Skeletal muscle tissue (tissue), 4 donors: ENCODE results near the gene RAB4A. TPM values are rescaled to one million over a fixed set of nuclear protein-coding genes. Genes with fewer than 3 reads are reported as not detected.

Experiments
- H3K27ac ChIP-seq: one replicate; pipeline ENCODE4 v1.7.0; 2013; ENCODE audit warnings: mild to moderate bottlenecking, low read depth, low read length, inconsistent platforms
- H3K27me3 ChIP-seq, 3 donors: one replicate each; pipeline ENCODE4 v1.7.0; 2013; ENCODE audit warnings: low read length in 3 of 3; ENCODE audit not compliant: control insufficient read depth in 3 of 3, insufficient read depth in 3 of 3
- H3K36me3 ChIP-seq, 3 donors: one replicate each; pipeline ENCODE4 v1.7.0; 2013; ENCODE audit warnings: low read length in 3 of 3; ENCODE audit not compliant: control insufficient read depth in 3 of 3, insufficient read depth in 3 of 3
- H3K4me1 ChIP-seq, 3 donors: one replicate each; pipeline ENCODE4 v1.7.0; 2013; ENCODE audit warnings: low read length in 3 of 3, mild to moderate bottlenecking in 3 of 3; ENCODE audit not compliant: control insufficient read depth in 3 of 3, insufficient read depth in 3 of 3
- H3K4me3 ChIP-seq, 3 donors: one replicate each; pipeline ENCODE4 v1.7.0; 2013; ENCODE audit warnings: low read length in 3 of 3
- H3K9ac ChIP-seq, 3 donors: one replicate each; pipeline ENCODE4 v1.7.0; 2013; ENCODE audit warnings: low read length in 3 of 3, mild to moderate bottlenecking in 3 of 3, moderate library complexity in 2 of 3, low read depth in 1 of 3
- H3K9me3 ChIP-seq, 3 donors: one replicate each; pipeline ENCODE4 v1.7.0; 2013; ENCODE audit warnings: low read length in 3 of 3; ENCODE audit not compliant: control insufficient read depth in 3 of 3
- total RNA-seq: library from RNA; depleted of rRNA; stranded (reverse); fragments of >200 nt; gene quantifications from one replicate; pipeline ENCODE4 v1.2.3, GENCODE V29; 2014
- donor health status: Osteomylitis.

The RAB4A gene
- total RNA-seq, 1 donor from 2014 or later: 25.1 TPM

GRCh38 chr1:229342656-229343569 lies 72.0 kb downstream of the RAB4A start, which contains the start of gene CCSAP:
TSS of gene CCSAP (minus strand) at chr1:229343047. CDS start at chr1:229342465, 582 bp downstream.
- H3K27ac ChIP-seq: peak within 1 kb of the TSS; percentile 69
- peak within 1 kb of the TSS; percentile 70 to 87 (median 84) for H3K4me3 ChIP-seq
- no peaks in the 10 kb centered on the region for H3K36me3 ChIP-seq
- H3K9ac ChIP-seq: peak within 1 kb of the TSS; percentile 78 to 88 (median 79)
- H3K4me1 ChIP-seq: peaks cover 8 to 12% (median 12%) of the 10 kb centered on the region in 3 donors
- no peaks in the 10 kb centered on the region for H3K27me3 ChIP-seq
- H3K9me3 ChIP-seq: no peaks in the 10 kb centered on the region

- H3K27ac ChIP-seq: no peak overlapping the region
- no peaks in the 10 kb centered on the region for H3K36me3 ChIP-seq
- H3K4me3 ChIP-seq: no peak overlapping the region
- no peak overlapping the region for H3K9ac ChIP-seq
- no peaks in the 10 kb centered on the region for H3K9me3 ChIP-seq
- peaks cover 8 to 12% (median 12%) of the 10 kb centered on the region in 3 donors for H3K4me1 ChIP-seq
- H3K27me3 ChIP-seq: no peaks in the 10 kb centered on the region
These were observed 73.2 kb downstream of the RAB4A start for GRCh38 chr1:229344139-229344538.

- H3K4me3 ChIP-seq: no peak overlapping the region
- no peaks in the 10 kb centered on the region for H3K27me3 ChIP-seq
- no peaks in the 10 kb centered on the region for H3K9me3 ChIP-seq
- no peak overlapping the region for H3K27ac ChIP-seq
- peaks cover 8 to 12% (median 9%) of the 10 kb centered on the region in 3 donors for H3K4me1 ChIP-seq
- no peak overlapping the region for H3K9ac ChIP-seq
- H3K36me3 ChIP-seq: no peaks in the 10 kb centered on the region
These were observed 74.2 kb downstream of the RAB4A start for GRCh38 chr1:229344937-229345684.

- no peaks in the 10 kb centered on the region for H3K27me3 ChIP-seq
- H3K27ac ChIP-seq: no peak overlapping the region
- no peaks in the 10 kb centered on the region for H3K36me3 ChIP-seq
- H3K4me1 ChIP-seq: peaks cover 0 to 4% (median 3%) of the 10 kb centered on the region in 3 donors
- H3K4me3 ChIP-seq: no peak overlapping the region
- H3K9me3 ChIP-seq: no peaks in the 10 kb centered on the region
- no peak overlapping the region for H3K9ac ChIP-seq
These were observed 76.6 kb downstream of the RAB4A start for GRCh38 chr1:229347528-229347927.

- Histone ChIP-seq H3K36me3 (no peaks in the 10 kb centered on the region), H3K9me3 (peaks cover 0 to 4% (median 0%) of the 10 kb centered on the region in 3 donors), H3K4me1 (no peaks in the 10 kb centered on the region), H3K27me3 (no peaks in the 10 kb centered on the region), H3K9ac (no peak overlapping the region), H3K27ac (no peak overlapping the region), H3K4me3 (no peak overlapping the region)
These were observed 78.8 kb downstream of the RAB4A start for GRCh38 chr1:229349463-229350385.

- peaks cover 0 to 4% (median 0%) of the 10 kb centered on the region in 3 donors for H3K9me3 ChIP-seq
- no peak overlapping the region for H3K9ac ChIP-seq
- no peak overlapping the region for H3K27ac ChIP-seq
- no peaks in the 10 kb centered on the region for H3K36me3 ChIP-seq
- no peaks in the 10 kb centered on the region for H3K27me3 ChIP-seq
- H3K4me1 ChIP-seq: no peaks in the 10 kb centered on the region
- no peak overlapping the region for H3K4me3 ChIP-seq
These were observed 82.1 kb downstream of the RAB4A start for GRCh38 chr1:229352975-229353374.

- H3K27ac ChIP-seq: no peak overlapping the region
- no peaks in the 10 kb centered on the region for H3K4me1 ChIP-seq
- peaks cover 0 to 4% (median 0%) of the 10 kb centered on the region in 3 donors for H3K9me3 ChIP-seq
- H3K36me3 ChIP-seq: no peaks in the 10 kb centered on the region
- no peaks in the 10 kb centered on the region for H3K27me3 ChIP-seq
- H3K9ac ChIP-seq: no peak overlapping the region
- no peak overlapping the region for H3K4me3 ChIP-seq
These were observed 83.3 kb downstream of the RAB4A start for GRCh38 chr1:229354226-229354625.

Other genes with a start within 250 kb of the RAB4A start
- 5.2 TPM for gene CCSAP, start 71.9 kb downstream of the RAB4A start, total RNA-seq
- gene ACTA1, start 163.0 kb downstream of the RAB4A start, total RNA-seq: 2,324 TPM
- gene NUP133, start 237.2 kb downstream of the RAB4A start, total RNA-seq: 44.4 TPM